ENCODE measurements around the gene ASB9.

DNA sequence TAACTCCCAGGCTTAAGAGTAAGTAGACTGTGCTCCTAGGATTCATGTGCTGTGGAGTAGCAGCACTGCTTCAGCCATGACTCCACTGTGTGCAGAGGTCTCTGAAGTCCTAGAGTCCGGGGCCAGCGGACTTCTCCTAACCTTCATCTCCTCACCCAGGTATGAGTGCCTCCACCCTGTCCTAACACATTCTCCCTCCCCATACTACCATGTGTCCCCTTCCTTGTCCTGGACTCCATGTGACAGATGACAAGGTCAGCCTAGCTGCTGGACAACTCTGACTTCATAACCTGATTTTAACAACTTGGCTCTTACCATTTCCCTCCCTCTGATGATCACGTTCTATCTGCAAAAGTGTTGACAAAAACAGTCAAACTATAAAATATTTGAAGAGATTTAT is 28.9 kb upstream of the ASB9 start:
- TF ChIP-seq POLR2A (IDR thresholded peaks at IDR 0.05; ENCODE audit: extremely low read depth, insufficient read length): no peak
- TF ChIP-seq, protein P1, sequence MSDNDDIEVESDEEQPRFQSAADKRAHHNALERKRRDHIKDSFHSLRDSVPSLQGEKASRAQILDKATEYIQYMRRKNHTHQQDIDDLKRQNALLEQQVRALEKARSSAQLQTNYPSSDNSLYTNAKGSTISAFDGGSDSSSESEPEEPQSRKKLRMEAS (IDR thresholded peaks at IDR 0.05; ENCODE audit: low read depth, low read length): no peak
